HepG2 (cell line): Measurements from ENCODE around the gene PRSS8. TPM values are rescaled to one million over a fixed set of nuclear protein-coding genes. Genes with fewer than 3 reads are reported as not detected.

ENCODE experiments used
- BHLHE40 ChIP-seq: IDR thresholded peaks from 2 replicates; pipeline ENCODE4 v1.6.1; 2011; ENCODE audit warnings: low read length, improper control_type of control experiment
- DPF2 ChIP-seq: sonication (generic); formaldehyde crosslinking; IDR thresholded peaks from 2 replicates; pipeline ENCODE4 v1.4.0; 2020; ENCODE audit warnings: mild to moderate bottlenecking, low read depth, missing genetic modification reagents, borderline replicate concordance
- EP300 ChIP-seq, 3 experiments: sonication (generic) in 1 of 3; formaldehyde crosslinking in 1 of 3; IDR thresholded peaks; 2 replicates each; pipeline versions ENCODE4 v1.5.1 to v1.6.1; 2011 to 2020; ENCODE audit warnings: low read depth in 2 of 3, low read length in 2 of 3, borderline replicate concordance in 1 of 3, improper control_type of control experiment in 1 of 3, mild to moderate bottlenecking in 1 of 3, missing genetic modification reagents in 1 of 3, moderate library complexity in 1 of 3
- ETV5 ChIP-seq: IDR thresholded peaks from 2 replicates; pipeline ENCODE4 v1.6.1; 2018; ENCODE audit warnings: missing biosample characterization, missing genetic modification reagents, inconsistent platforms, borderline replicate concordance
- MAFG ChIP-seq: sonication (generic); formaldehyde crosslinking; IDR thresholded peaks from 2 replicates; pipeline ENCODE4 v1.5.1; 2020; ENCODE audit warnings: mild to moderate bottlenecking, missing genetic modification reagents
- MED13 ChIP-seq: sonication (generic); formaldehyde crosslinking; IDR thresholded peaks from 2 replicates; pipeline ENCODE4 v1.5.0; 2020; ENCODE audit warnings: missing genetic modification reagents
- ONECUT2 ChIP-seq: sonication (generic); formaldehyde crosslinking; IDR thresholded peaks from 2 replicates; pipeline ENCODE4 v1.4.0; 2020; ENCODE audit warnings: missing genetic modification reagents
- RARG ChIP-seq: sonication (generic); formaldehyde crosslinking; IDR thresholded peaks from 2 replicates; pipeline ENCODE4 v1.4.0; 2020; ENCODE audit warnings: low read depth, mild to moderate bottlenecking, missing genetic modification reagents
- TBX2 ChIP-seq: sonication (generic); formaldehyde crosslinking; IDR thresholded peaks from 2 replicates; pipeline ENCODE4 v1.5.0; 2020; ENCODE audit warnings: missing genetic modification reagents, mild to moderate bottlenecking, borderline replicate concordance
- U2AF2 ChIP-seq: fragments of 200-400 bp; formaldehyde crosslinking; IDR thresholded peaks from 2 replicates; pipeline ENCODE4 v1.6.1; 2017; ENCODE audit warnings: low read depth, mild to moderate bottlenecking, low read length
- ZC3H13 ChIP-seq: sonication (generic); formaldehyde crosslinking; IDR thresholded peaks from 2 replicates; pipeline ENCODE4 v1.8.1; 2023; ENCODE audit warnings: mild to moderate bottlenecking, missing genetic modification reagents, moderate library complexity
- ZFP62 ChIP-seq: sonication (generic); formaldehyde crosslinking; IDR thresholded peaks from 2 replicates; pipeline ENCODE4 v1.4.0; 2020; ENCODE audit warnings: missing genetic modification reagents
- ZMAT3 ChIP-seq: sonication (generic); formaldehyde crosslinking; conservative IDR thresholded peaks from 2 replicates; pipeline ENCODE4 v1.7.0; 2021; ENCODE audit warnings: missing genetic modification reagents
- ZNF333 ChIP-seq: sonication (generic); formaldehyde crosslinking; IDR thresholded peaks from 2 replicates; pipeline ENCODE4 v1.4.0; 2020; ENCODE audit warnings: mild to moderate bottlenecking, missing genetic modification reagents, borderline replicate concordance
- ZNF354B ChIP-seq: sonication (generic); formaldehyde crosslinking; IDR thresholded peaks from 2 replicates; pipeline ENCODE4 v1.8.0; 2022; ENCODE audit warnings: mild to moderate bottlenecking, missing genetic modification reagents
- ZNF510 ChIP-seq: sonication (generic); formaldehyde crosslinking; IDR thresholded peaks from 2 replicates; pipeline ENCODE4 v1.4.0; 2020; ENCODE audit warnings: low read depth, mild to moderate bottlenecking, missing genetic modification reagents
- ZNF563 ChIP-seq: sonication (generic); formaldehyde crosslinking; IDR thresholded peaks from 2 replicates; pipeline ENCODE4 v1.8.0; 2022; ENCODE audit warnings: mild to moderate bottlenecking, moderate library complexity, missing genetic modification reagents
- ZNF703 ChIP-seq: sonication (generic); formaldehyde crosslinking; IDR thresholded peaks from 2 replicates; pipeline ENCODE4 v1.5.1; 2020; ENCODE audit warnings: missing genetic modification reagents, mild to moderate bottlenecking, moderate library complexity, borderline replicate concordance
- polyA plus RNA-seq, 8 experiments: library from polyadenylated mRNA; depleted of rRNA in 3 of 8; stranded (reverse) in 7 of 8; unstranded in 1 of 8; fragments of >200 nt; fragmentation: Illumina TruSeq in 4 of 8; extraction: Trizol in 4 of 8; gene quantifications; 2 replicates each; pipeline versions ENCODE4 v1.2.1 to v1.2.3, GENCODE V29; 2011 to 2016; ENCODE audit warnings: low read depth in 4 of 8, missing spikeins in 1 of 8, mixed read lengths in 1 of 8; ENCODE audit not compliant: insufficient read depth in 1 of 8
- total RNA-seq, 5 experiments: library from RNA; depleted of rRNA; stranded (reverse); fragments of >200 nt; fragmentation: Illumina TruSeq; extraction: Trizol; gene quantifications; 2 replicates each; pipeline ENCODE4 v1.2.3, GENCODE V29; 2016; ENCODE audit warnings: low read depth in 1 of 5
- TF ChIP-seq, protein P1 (sequence below): sonication (generic); formaldehyde crosslinking; IDR thresholded peaks from 2 replicates; pipeline ENCODE4 v1.5.0; 2020; ENCODE audit warnings: missing genetic modification reagents
- TF ChIP-seq, protein P2 (sequence below): IDR thresholded peaks from 2 replicates; pipeline ENCODE4 v1.6.1; 2016

Gene PRSS8
- total and polyA plus RNA-seq, 2 of the 13 experiments (the other 11 are each of a cell fraction or from before 2014, with no cell fraction given): 2.6 to 7.2 TPM

DNA sequence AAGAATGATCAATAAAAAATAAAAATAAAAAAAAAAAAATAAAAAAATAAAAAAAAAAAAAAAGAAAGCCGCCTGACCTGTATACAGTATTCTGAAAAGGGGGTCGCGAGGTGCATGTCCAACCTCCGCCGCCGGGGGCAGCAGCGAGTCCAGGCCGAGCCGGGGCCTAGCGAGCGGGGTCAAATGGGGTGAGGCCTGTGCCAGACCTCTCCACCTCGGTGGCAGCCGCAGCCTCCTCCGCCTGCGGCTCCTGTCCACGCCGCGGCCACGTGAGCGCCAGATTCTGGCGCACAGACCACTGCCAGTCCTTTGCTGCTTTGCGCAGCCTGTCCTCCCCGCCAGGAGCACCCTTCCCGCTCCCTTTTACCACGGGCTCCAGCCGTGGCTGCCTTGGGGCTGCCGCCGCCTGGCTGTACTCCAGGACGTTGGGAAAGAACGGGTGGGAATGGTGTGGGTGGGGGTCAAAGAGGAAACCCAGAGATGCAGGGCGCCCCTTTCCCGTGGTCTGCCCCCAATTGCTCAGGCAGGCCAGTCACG is 29.8 kb downstream of the PRSS8 start (continued):
- TF ChIP-seq ZNF563 (CRISPR knock-in tag): peak; percentile 97
- no peak for TF ChIP-seq U2AF2
- peak; percentile 55 to 90; a peak in 3 of 4 replicates for TF ChIP-seq EP300 (IDR thresholded peaks at IDR 0.05; ENCODE audit: low read depth in 2 of 2, low read length in 2 of 2)
- TF ChIP-seq EP300 (CRISPR knock-in tag; IDR thresholded peaks at IDR 0.05; ENCODE audit: borderline replicate concordance): peak; percentile 97
- TF ChIP-seq BHLHE40: peak; percentile 91
- TF ChIP-seq ZNF333 (CRISPR knock-in tag): peak; percentile 98
- TF ChIP-seq ZNF354B (CRISPR knock-in tag): peak; percentile 86; the same call in 1 of the 2 replicates
- TF ChIP-seq ZMAT3: peak; percentile 99
- peak; percentile 96 for TF ChIP-seq TBX2
- TF ChIP-seq ETV5 (CRISPR knock-in tag): peak; percentile 82
- peak; percentile 69; the same call in 1 of the 2 replicates for TF ChIP-seq ZNF703 (CRISPR knock-in tag)
- TF ChIP-seq MED13: peak; percentile 87; the same call in 1 of the 2 replicates
- peak; percentile 74; the same call in 1 of the 2 replicates for TF ChIP-seq ZNF510 (CRISPR knock-in tag)
- TF ChIP-seq, protein P1, sequence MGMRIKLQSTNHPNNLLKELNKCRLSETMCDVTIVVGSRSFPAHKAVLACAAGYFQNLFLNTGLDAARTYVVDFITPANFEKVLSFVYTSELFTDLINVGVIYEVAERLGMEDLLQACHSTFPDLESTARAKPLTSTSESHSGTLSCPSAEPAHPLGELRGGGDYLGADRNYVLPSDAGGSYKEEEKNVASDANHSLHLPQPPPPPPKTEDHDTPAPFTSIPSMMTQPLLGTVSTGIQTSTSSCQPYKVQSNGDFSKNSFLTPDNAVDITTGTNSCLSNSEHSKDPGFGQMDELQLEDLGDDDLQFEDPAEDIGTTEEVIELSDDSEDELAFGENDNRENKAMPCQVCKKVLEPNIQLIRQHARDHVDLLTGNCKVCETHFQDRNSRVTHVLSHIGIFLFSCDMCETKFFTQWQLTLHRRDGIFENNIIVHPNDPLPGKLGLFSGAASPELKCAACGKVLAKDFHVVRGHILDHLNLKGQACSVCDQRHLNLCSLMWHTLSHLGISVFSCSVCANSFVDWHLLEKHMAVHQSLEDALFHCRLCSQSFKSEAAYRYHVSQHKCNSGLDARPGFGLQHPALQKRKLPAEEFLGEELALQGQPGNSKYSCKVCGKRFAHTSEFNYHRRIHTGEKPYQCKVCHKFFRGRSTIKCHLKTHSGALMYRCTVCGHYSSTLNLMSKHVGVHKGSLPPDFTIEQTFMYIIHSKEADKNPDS (CRISPR knock-in tag): peak; percentile 75; the same call in 1 of the 2 replicates
- TF ChIP-seq ONECUT2 (CRISPR knock-in tag): no peak
- TF ChIP-seq, protein P2, sequence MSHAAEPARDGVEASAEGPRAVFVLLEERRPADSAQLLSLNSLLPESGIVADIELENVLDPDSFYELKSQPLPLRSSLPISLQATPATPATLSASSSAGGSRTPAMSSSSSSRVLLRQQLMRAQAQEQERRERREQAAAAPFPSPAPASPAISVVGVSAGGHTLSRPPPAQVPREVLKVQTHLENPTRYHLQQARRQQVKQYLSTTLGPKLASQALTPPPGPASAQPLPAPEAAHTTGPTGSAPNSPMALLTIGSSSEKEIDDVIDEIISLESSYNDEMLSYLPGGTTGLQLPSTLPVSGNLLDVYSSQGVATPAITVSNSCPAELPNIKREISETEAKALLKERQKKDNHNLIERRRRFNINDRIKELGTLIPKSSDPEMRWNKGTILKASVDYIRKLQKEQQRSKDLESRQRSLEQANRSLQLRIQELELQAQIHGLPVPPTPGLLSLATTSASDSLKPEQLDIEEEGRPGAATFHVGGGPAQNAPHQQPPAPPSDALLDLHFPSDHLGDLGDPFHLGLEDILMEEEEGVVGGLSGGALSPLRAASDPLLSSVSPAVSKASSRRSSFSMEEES (CRISPR knock-in tag): peak; percentile 96
- peak; percentile 93 for TF ChIP-seq ZC3H13 (CRISPR knock-in tag)
- peak; percentile 81; the same call in 1 of the 2 replicates for TF ChIP-seq DPF2 (CRISPR knock-in tag)
- no peak for TF ChIP-seq RARG (CRISPR knock-in tag)
- no peak for TF ChIP-seq MAFG
- TF ChIP-seq ZFP62: no peak
